Stimulated activated CD4-positive, alpha-beta T cell treated with anti-CD3 and anti-CD28 coated beads, Interleukin-12 subunit alpha, Interleukin-12 subunit beta, amount 100 ng/mL, for 4 hours (primary cell): ENCODE measurements around the gene NUPR1.
"Not testable (repeated sequence)": the region's sequence is repeated elsewhere in the genome, so short reads cannot be mapped to it uniquely, and the experiment has no call there.

ENCODE experiments used
- DNase-seq: peaks from one replicate; pipeline ENCODE4 v3.0.0-alpha.2; 2020

Gene NUPR1

DNA sequence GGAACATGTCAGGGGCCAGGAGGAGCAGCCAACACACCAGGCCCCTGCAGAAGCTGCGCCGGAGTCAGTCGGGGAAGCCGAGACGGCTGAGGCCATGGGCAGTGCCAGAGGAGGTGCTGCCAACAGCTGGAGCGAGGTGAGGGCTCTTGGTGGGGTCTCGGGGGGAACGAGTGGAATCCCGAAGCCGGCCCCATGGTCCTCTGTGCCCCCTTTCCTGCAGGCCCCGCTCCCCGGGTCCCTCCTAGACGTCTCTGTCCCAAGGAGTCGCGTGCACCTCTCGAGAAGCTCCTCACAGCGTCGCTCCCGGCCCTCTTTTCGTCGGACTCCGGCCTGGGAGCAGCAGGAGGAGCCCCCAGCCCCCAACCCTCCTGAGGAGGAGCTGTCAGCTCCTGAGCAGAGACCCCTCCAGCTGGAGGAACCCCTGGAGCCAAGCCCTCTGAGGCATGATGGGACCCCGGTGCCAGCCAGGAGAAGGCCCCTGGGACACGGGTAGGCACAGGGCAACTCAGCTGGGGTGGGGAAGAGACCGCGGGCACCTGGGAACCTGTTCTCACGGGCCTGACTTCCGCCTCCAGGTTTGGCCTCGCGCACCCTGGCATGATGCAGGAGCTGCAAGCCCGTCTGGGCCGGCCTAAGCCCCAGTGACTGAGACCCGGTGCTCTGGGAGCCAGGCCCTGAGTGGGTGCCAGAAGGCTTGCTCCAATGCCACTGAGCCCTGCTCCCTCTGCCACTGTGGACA lies 40.7 kb downstream of the NUPR1 start:
- no peak for DNase-seq

GRCh38 chr16:28497386-28497785 lies 41.4 kb downstream of the NUPR1 start:
- DNase-seq: no peak

DNA sequence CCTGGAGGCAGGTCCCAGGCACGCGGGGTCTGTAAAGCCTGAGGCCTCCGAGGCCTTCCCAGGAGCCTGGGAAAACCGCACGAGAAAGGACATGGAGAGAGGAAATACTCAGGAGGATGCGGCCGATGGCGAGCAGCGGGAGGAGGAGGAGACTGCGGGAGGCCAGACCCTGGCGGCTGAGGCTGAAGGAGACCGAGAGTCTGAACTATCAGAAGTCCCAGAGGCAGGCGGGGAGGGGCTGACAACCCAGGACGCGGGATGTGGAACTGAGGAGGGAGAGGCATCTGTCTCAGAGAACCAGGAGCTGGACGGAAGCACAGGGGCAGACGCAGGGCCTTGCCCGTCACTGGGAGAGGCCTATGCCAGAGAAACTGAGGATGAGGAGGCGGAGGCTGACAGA lies 41.9 kb downstream of the NUPR1 start:
- DNase-seq: no peak

GRCh38 chr16:28495795-28496749 lies 42.7 kb downstream of the NUPR1 start:
- DNase-seq: no peak

DNA sequence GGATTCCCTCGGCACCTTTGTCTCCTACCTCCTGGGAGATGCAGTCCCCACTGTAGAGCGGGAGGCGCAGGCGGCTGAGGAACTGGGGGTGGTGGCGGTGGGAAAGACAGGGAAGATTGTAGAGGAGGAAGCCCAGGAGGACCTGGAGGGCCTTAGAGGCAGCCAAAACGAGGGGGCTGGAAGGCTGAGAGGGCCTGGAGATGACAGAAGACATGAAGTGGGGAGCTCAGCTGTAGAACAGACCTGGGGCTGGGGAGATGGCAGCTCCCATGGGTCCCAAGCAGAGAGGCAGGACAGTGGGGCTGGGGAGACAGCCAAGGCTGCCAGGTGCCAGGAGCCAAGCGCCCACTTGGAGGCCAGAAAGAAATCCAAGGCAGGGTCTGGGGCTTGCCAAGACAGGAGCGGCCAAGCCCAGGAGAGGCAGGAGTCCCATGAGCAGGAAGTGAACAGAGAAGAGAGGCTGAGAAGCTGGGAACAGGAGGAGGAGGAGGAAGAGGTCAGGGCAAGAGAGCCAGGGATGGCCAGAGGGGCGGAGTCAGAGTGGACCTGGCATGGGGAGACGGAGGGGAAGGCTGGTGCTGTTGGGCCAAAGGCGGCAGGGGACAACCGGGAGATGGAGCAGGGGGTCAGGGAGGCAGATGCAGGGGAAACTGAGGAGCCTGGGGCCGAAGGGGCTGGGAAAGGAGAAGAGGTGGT lies 43.5 kb downstream of the NUPR1 start:
- DNase-seq: no peak

DNA sequence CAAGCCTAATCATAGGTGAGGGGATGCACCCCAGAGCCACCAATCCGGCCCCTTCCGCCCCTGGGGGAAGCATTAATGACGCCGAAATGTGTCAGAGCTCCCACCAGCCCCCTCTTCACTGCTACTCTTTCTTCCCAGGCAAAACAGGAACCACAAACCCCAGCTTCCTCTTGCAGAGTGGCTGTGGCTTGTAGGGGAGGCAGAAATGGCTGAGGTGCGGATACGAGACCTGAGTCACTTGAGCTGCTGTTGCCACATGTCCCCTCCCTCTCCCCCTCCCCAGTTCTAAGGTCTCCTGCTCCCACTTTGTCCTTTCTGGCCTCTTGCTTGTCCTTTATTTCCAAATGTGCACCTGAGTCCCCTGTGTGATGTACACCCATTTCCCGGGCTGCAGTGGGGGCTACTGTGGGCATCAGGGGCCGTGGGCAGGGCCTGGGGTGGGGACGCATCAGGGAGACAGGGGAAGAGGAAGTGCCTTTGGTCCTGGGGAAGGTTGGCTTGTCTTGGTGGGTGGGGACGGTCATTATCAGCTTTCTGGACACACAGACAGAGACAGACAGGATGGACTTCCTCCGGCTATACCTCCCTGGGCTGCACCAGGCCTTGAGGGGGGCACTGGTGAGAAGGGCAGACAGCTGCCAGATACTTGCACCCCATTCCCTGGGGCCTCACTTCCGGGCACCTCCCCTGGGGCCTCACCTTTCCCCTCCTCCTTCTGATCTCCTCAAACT lies 44.5 kb downstream of the NUPR1 start, which contains the start of gene APOBR:
APOBR (plus strand) TSS at position 523 of the 731 bp plus-strand sequence; CDS start at position 562, 39 bp downstream.
- peak; percentile 69 for DNase-seq

GRCh38 chr16:28492511-28492910 lies 46.3 kb downstream of the NUPR1 start:
- no peak for DNase-seq

GRCh38 chr16:28491970-28492474 lies 46.8 kb downstream of the NUPR1 start, which contains the start of gene CLN3:
TSS of gene CLN3 (minus strand) at chr16:28492074. CDS start at chr16:28491759, 315 bp downstream.
- DNase-seq: peak; percentile 77

- DNase-seq: peak; percentile 24
Observed at GRCh38 chr16:28491230-28491969, 47.4 kb downstream of the NUPR1 start.

- DNase-seq: no peak
Observed at GRCh38 chr16:28486266-28486665, 52.5 kb downstream of the NUPR1 start.

DNA sequence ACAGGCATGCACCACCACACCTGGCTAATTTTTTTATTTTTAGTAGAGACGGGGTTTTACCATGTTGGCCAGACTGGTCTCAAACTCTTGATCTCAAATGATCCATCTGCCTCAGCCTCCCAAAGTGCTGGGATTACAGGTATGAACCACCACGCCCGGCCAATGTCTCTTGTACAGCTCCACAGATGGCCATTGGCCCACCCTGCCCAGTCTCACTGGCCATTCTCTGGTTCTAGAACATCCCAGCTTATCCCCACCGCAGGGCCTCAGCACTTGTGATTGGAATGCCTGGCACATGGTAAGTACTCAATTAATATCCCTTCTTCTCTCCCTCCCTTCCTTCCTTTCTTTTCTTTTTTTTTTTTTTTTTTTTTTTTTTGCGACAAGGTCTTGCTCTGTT lies 55.4 kb downstream of the NUPR1 start:
- not testable (repeated sequence) for DNase-seq
